Ascending aorta (tissue), 2 donors: ENCODE measurements around the gene CD244. TPM values are rescaled to one million over a fixed set of nuclear protein-coding genes. Genes with fewer than 3 reads are reported as not detected.
"Not testable (repeated sequence)": the region's sequence is repeated elsewhere in the genome, so short reads cannot be mapped to it uniquely, and the experiment has no call there.

Experiments used
- DNase-seq, 2 donors: peaks; one replicate each; pipeline ENCODE4 v3.0.0-alpha.2; 2019; ENCODE audit warnings: low spot score in 2 of 2
- H3K27ac ChIP-seq, 2 donors: fragments of 200-600 bp; sonication (generic); one replicate each; pipeline ENCODE4 v1.5.1; 2016 to 2017; ENCODE audit warnings: mild to moderate bottlenecking in 1 of 2
- H3K27me3 ChIP-seq: fragments of 200-600 bp; sonication (generic); one replicate; pipeline ENCODE4 v1.5.1; 2017
- H3K36me3 ChIP-seq, 2 donors: fragments of 200-600 bp; sonication (generic); one replicate each; pipeline ENCODE4 v1.5.1; 2016
- H3K4me1 ChIP-seq, 2 donors: fragments of 200-600 bp; sonication (generic); one replicate each; pipeline ENCODE4 v1.5.1; 2016 to 2017; ENCODE audit warnings: mild to moderate bottlenecking in 1 of 2
- H3K4me3 ChIP-seq, 2 donors: fragments of 200-600 bp; sonication (generic); one replicate each; pipeline ENCODE4 v1.5.1; 2016 to 2017; ENCODE audit warnings: mild to moderate bottlenecking in 1 of 2
- H3K9me3 ChIP-seq, 2 donors: fragments of 200-600 bp; sonication (generic); one replicate each; pipeline ENCODE4 v1.5.1; 2016
- CTCF ChIP-seq, 3 experiments: fragments of 200-600 bp in 2 of 3; fragments of 450-650 bp in 1 of 3; sonication (generic) in 2 of 3; IDR thresholded peaks; one replicate each; pipeline ENCODE4 v1.5.1; 2016 to 2019; ENCODE audit warnings: antibody characterized with exemption in 3 of 3, mild to moderate bottlenecking in 1 of 3, moderate library complexity in 1 of 3
- intact Hi-C: fragments of 100-400 bp; cut with DNase I; formaldehyde crosslinking; loops from one replicate; pipeline ENCODE4 v1.15.1; 2023
- total RNA-seq: library from RNA; depleted of rRNA; stranded (reverse); fragments of >200 nt; gene quantifications from one replicate; pipeline ENCODE4 v1.1.0, GENCODE V29; 2016

Gene CD244
- total RNA-seq, 1 donor from 2014 or later, result not detected

GRCh38 chr1:160794376-160794775, 68.3 kb downstream of the CD244 start:
- intact Hi-C loops, result no loop called here
- Histone ChIP-seq H3K27ac (no peak overlapping the region), H3K9me3 (no peaks in the 10 kb centered on the region), H3K4me3 (no peak overlapping the region), H3K27me3 (no peaks in the 10 kb centered on the region), H3K36me3 (no peaks in the 10 kb centered on the region), H3K4me1 (no peaks in the 10 kb centered on the region)
- no peak for DNase-seq
- TF ChIP-seq CTCF (IDR thresholded peaks at IDR 0.05), result no peak

GRCh38 chr1:160789702-160790611, 72.7 kb downstream of the CD244 start:
- TF ChIP-seq CTCF (IDR thresholded peaks at IDR 0.05), result no peak
- H3K27ac ChIP-seq, result no peak overlapping the region

GRCh38 chr1:160789051-160789701, 73.5 kb downstream of the CD244 start:
- no peak overlapping the region for H3K4me3 ChIP-seq

More at GRCh38 chr1:160789702-160790611, 72.7 kb downstream of the CD244 start:
- Histone ChIP-seq H3K27me3 (no peaks in the 10 kb centered on the region), H3K4me1 (no peaks in the 10 kb centered on the region), H3K36me3 (no peaks in the 10 kb centered on the region), H3K4me3 (no peak overlapping the region), H3K9me3 (no peaks in the 10 kb centered on the region)
- intact Hi-C loops, result no loop called here
- no peak for DNase-seq

GRCh38 chr1:160782988-160783765, 79.5 kb downstream of the CD244 start:
- H3K27ac ChIP-seq, H3K4me1 ChIP-seq, H3K36me3 ChIP-seq, H3K27me3 ChIP-seq, H3K9me3 ChIP-seq, H3K4me3 ChIP-seq, DNase-seq, intact Hi-C loops: not testable (repeated sequence)

More at GRCh38 chr1:160789051-160789701, 73.5 kb downstream of the CD244 start:
- intact Hi-C loops, result no loop called here
- DNase-seq, result no peak
- Histone ChIP-seq H3K36me3 (no peaks in the 10 kb centered on the region), H3K27ac (no peak overlapping the region), H3K4me1 (no peaks in the 10 kb centered on the region), H3K9me3 (no peaks in the 10 kb centered on the region), H3K27me3 (no peaks in the 10 kb centered on the region)
- no peak for TF ChIP-seq CTCF (IDR thresholded peaks at IDR 0.05)

- intact Hi-C loops, result no loop called here
- no peaks in the 10 kb centered on the region for H3K4me1 ChIP-seq
- TF ChIP-seq CTCF (IDR thresholded peaks at IDR 0.05), result no peak
- H3K27ac ChIP-seq, result no peak overlapping the region
- H3K9me3 ChIP-seq, result no peaks in the 10 kb centered on the region
- H3K27me3 ChIP-seq, result no peaks in the 10 kb centered on the region
- H3K4me3 ChIP-seq, result no peak overlapping the region
- no peaks in the 10 kb centered on the region for H3K36me3 ChIP-seq
- no peak for DNase-seq
Measured at GRCh38 chr1:160781914-160782689, 80.6 kb downstream of the CD244 start.
